NCI-H146 treated with DMSO at 0.1 percent for 48 hours (cell line): ENCODE measurements around the gene PCYT2.
"Not testable (repeated sequence)": the region's sequence is repeated elsewhere in the genome, so short reads cannot be mapped to it uniquely, and the experiment has no call there.

Experiments
- DNase-seq: peaks from one replicate; lab custom pipeline; 2025; ENCODE audit not compliant: unreplicated experiment; lab: John Stamatoyannopoulos, UW

Gene PCYT2

DNA sequence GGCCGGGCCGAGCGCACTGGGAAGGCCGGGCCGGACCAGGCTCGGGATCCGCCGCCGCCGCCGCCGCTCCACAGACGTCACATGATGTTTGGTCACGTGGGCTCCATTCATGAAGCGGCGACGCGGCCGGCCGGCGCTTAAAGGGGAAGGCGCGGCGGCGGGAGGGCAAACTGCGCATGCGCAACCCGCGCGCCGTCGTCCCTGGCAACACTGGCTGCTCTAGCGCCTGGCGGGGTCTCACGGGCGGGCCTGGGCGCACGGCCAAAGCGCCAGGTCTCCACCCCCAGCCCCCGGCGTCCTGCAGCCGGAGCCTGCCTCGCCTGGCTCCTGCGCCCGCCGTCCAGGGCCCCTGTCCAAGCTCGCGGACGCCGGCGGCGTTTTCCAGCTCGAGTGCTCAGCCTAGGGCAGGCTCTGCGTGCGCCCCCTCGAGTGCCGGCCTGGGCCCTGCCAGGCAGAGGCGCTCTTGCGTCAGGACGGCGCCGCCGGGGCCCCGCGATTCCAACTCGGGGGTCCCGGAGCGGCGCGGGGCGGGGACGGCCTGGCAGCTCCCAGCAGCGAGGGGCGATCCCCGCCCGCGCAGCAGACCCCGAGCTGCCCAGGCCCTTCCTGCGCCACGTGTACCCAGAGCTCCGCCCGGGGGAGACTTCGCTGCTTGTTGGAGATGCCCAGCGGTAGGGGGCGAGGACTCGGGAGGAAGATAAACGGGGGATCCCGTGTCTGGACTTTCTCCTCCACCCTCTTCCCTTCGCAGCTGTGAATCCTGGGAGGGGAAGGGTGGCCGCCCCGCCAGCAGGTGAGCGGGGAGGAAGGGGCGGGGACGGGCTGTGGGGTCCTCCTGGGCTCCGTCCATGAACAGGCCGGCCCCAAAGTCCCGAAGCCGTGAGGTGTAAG lies 16.7 kb upstream of the PCYT2 start, which contains the start of gene MAFG:
Gene MAFG, minus strand, starts transcription at position 83 of the 891 bp plus-strand sequence. CDS start 4,550 bp downstream, outside the sequence.
- peak; percentile 88 for DNase-seq

DNA sequence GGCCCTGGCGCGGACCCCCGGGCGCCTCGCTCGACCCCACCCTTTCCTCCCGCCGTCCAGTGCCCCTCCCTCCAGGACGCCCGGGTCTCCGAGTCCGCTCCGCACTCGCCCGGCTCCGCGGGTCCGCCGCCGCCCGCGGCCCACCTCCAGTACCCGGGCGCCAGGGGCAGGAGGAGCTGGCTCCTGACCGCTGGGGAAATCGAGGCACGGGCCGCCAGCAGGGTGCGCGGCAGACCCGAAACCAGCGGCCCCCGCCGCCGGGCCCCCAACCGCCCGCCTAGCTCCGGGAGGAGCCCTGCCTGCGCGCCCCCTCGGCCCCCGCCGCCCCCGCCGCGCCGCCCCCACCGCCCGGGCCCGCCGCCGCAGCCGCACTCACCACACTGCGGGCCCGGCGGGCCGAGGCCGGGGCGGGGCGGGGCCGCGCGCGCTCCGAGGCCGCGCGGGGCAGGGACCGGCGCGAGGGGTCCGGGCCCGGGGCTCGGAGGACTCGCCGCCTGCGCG lies 16.0 kb upstream of the PCYT2 start:
- DNase-seq = no peak

GRCh38 chr17:81926451-81927151 lies 15.4 kb upstream of the PCYT2 start:
- peak; percentile 21 for DNase-seq

GRCh38 chr17:81925860-81926450 lies 14.8 kb upstream of the PCYT2 start:
- DNase-seq = no peak

- DNase-seq = no peak
Observed at GRCh38 chr17:81924557-81925532, 13.6 kb upstream of the PCYT2 start.

DNA sequence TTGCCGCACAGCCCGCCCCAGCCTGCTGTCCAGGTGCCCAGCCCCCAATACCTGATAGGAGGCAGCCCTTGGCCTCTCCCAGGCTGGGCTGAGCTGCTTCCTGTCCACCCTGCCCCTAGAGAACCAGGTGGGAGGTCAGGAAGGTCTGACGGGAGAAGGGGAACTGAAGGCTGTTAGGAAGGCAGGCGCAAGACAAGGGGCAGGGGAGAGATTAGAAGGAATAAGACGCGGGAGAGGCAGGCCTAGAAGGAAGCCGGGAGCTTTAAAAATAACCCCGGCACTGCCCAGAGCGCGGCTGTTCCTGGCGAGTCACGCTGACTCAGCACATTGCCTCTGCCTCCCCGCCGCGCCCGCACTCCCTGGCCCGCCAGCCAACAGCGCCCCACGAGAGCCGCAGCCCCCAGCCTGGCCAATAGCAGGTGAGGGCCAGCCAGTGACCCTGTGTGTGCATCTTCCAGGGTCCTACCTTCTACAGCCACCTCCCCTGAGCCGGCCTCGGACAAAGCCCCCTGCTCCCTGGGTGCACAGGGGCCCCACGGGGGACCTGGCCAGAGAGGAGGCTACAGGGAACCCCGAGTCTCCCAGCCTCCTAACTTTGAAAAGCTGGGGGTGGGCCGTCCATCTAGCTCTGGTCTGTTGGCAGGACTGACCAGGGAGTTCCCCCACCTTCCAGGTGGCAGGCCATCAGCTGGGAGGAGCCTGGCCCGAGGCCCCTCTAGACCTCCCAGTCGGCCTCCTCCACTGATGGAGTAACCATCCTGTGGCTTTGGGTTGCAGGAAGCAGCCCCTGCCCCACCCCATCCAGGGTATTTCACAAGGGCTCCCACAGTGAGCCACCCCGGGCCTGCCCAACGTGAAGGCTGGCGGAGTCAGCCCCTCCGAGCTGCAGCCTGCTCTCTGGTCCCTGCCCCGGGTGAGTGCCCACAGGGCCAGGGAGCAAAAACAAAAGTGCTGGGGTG lies 12.4 kb upstream of the PCYT2 start:
- DNase-seq = no peak

DNA sequence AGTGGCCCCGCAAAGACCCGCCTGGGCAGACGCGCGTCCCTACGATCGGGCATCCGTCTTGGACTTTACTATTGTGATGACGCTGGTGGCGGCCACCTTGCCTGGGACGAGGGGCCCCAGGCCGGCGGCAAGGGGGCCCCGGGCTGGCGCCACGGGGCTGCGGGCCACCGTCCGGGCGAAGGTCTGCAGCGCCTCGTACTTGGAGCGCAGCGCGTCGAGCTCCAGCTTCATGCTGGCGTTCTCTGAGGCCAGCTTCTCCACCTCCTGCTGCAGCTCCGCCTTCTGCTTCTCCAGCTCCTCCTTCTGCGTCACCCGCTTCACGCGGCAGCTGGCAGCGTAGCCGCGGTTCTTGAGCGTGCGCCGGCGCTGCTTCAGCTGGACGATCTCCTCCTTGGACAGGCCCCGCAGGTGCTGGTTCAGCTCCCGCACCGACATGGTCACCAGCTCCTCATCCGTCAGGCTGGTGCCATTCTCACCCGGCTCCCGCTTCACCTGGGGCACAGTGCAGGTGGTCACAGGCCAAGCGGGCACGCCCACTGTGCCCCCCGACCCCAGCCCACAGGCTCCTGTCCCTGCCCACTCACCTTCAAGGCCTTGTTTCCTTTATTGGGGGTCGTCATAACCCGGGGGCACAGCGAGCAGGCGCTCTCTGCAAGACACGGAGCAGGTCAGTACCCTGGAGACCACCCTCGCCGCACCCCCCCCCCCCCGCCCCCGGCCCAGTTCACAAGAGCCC lies 11.5 kb upstream of the PCYT2 start:
- DNase-seq = no peak

GRCh38 chr17:81921996-81922565 lies 10.9 kb upstream of the PCYT2 start:
- DNase-seq = no peak

DNA sequence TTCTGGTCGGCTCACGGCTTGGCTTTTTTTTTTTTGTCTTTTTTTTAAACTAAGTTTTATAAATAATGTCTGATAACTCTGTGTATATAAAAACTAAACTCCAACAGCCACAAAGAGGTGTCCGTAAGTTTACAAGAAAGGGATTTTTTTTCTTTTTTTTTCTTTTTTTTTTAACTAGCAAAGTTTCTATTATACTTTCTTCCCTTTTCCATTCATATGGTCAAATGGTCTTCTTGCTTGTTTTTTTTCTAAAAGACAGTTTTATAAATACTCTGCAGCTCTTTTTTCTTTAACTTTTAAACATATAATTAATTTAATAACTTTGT lies 10.3 kb upstream of the PCYT2 start:
- no peak for DNase-seq

- DNase-seq = no peak
Observed at GRCh38 chr17:81920612-81921536, 9.7 kb upstream of the PCYT2 start.

DNA sequence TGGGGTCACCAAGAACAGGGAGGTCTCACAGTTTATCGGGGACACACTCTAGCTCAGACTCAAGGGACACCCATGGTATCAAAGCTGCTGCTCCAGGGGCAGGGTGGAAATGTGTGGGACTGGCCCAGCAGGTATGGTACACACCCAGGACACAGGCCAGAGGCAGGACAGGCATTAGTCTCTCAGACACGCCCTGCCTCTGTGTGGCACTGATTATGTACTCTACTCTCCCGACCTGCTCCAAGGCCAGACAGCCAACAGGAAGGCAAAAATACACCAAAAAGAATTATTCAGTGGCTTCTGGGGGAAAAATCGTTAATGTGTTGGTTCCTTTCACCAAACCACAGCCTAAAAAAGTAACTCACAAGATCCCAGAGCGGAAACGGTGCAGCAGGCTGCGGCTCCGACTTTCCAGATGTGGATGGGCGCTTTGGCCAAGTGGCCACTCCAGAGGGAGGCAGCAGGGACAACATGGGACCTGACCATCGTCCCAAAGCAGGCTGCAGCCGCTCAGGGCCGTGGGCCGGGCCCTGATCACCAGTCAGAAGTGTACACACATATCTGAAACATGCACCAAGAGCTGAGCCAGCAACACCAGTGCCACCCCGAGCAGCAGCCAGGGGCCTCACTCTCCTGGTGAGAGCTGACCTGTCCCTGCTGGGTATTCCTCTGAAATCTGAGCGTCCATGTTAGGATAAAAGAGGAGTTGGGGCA lies 7.8 kb upstream of the PCYT2 start:
- no peak for DNase-seq

- not testable (repeated sequence) for DNase-seq
Observed at GRCh38 chr17:81918333-81918669, 7.1 kb upstream of the PCYT2 start.

DNA sequence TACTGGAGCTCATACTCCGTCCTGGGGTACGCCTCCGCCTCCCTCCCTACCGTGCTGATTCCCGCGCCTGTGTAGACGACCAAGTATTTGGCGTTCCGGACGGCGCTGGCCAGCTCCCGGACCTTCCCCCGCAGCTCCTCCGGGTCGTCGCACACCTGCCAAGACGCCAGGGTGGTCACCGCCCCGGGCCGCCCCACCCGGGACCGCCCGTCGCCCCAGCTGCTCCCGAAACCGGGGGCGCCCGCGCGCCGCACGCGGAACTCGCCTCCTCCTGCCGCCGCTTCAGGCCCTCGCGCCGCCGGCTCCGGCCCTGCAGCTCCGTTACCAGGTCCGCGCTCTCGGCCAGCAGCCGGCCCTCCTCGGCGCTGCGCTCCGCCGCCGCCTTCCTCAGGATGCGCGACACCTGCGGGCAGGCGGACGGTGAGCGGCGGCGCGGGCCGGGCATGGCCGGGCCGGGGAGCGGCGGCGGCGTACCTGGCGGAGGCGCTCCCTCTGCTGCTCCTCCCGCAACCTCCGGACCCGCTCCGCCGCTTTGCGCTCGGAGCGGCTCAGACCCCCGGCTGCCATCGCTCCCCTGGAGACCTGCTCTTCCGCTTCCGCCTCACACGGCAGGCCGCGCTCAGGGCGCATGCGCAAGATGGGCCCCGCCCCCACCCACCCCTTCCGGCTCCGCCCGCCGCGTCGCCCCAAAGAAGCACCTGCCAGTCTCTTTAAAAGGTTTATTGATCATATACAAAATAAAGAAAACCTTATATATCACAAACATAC lies 6.5 kb upstream of the PCYT2 start, which contains the start of gene SIRT7:
Gene SIRT7, minus strand, starts transcription at position 612 of the 768 bp plus-strand sequence. Its CDS starts 45 bp downstream, at position 567.
- peak; percentile 61 for DNase-seq

DNA sequence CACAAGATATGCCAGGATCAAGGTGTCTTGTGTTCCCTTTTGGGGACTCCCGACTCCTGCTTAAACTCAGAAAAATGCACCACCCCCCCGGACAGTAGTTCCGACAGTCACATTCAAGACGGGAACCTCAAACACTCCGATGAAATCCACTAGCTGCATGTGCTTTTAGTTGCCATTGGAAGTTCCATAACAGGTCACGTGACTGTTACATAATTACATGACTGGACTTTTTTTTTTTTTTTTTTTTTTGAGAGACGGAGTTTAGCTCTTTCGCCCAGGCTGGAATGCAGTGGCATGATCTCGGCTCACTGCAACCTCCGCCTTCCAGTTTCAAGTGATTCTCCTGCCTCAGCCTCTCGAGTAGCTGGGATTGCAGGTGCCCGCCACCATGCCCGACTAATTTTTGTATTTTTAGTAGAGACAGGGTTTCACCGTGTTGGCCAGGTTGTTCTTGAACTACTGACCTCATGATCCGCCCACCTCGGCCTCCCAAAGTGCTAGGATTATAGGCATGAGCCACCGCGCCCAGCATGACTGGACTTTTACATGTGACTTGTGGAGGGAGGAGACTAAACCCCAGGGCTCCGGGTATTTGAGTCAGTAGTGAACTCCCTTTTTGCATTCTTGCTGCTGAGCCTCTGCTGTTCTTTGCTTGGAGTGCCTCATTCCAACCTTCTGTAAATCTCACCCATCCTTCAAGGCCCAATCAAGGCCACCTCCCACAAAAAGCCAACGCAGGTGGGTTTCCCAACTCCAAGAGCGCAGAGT lies 5.2 kb upstream of the PCYT2 start:
- DNase-seq = no peak

GRCh38 chr17:81915331-81915730 lies 4.1 kb upstream of the PCYT2 start:
- DNase-seq = no peak
